Trophoblast cell (in vitro differentiated cells and primary cell): ENCODE measurements around the gene GNB5.

Source experiments
- DNase-seq, 2 donors: peaks; one replicate each; pipeline ENCODE4 v3.0.0-alpha.2; 2016
- H2AFZ ChIP-seq: 2 replicates; pipeline ENCODE4 v1.6.1; 2013; ENCODE audit warnings: low read length, moderate library complexity, mild to moderate bottlenecking; ENCODE audit not compliant: insufficient read depth, poor library complexity
- H2AK5ac ChIP-seq: 2 replicates; pipeline ENCODE4 v1.6.1; 2013; ENCODE audit warnings: mild to moderate bottlenecking, low read length
- H2BK120ac ChIP-seq: 2 replicates; pipeline ENCODE4 v1.6.1; 2013; ENCODE audit warnings: low read length, mild to moderate bottlenecking, moderate library complexity; ENCODE audit not compliant: insufficient read depth, poor library complexity
- H2BK12ac ChIP-seq: 2 replicates; pipeline ENCODE4 v1.6.1; 2013; ENCODE audit warnings: mild to moderate bottlenecking, low read length, moderate library complexity
- H2BK5ac ChIP-seq: 2 replicates; pipeline ENCODE4 v1.6.1; 2013; ENCODE audit warnings: low read length, low read depth, moderate library complexity, mild to moderate bottlenecking; ENCODE audit not compliant: poor library complexity
- H3K14ac ChIP-seq: 2 replicates; pipeline ENCODE4 v1.6.1; 2013; ENCODE audit warnings: mild to moderate bottlenecking, low read length
- H3K18ac ChIP-seq: 2 replicates; pipeline ENCODE4 v1.6.1; 2013; ENCODE audit warnings: mild to moderate bottlenecking, low read length
- H3K23ac ChIP-seq: 2 replicates; pipeline ENCODE4 v1.6.1; 2013; ENCODE audit warnings: low read length
- H3K27ac ChIP-seq: 2 replicates; pipeline ENCODE4 v1.5.1; 2013; ENCODE audit warnings: low read depth, mild to moderate bottlenecking, inconsistent platforms, low read length, moderate library complexity
- H3K27me3 ChIP-seq: 2 replicates; pipeline ENCODE4 v1.6.1; 2013; ENCODE audit warnings: inconsistent platforms, mild to moderate bottlenecking, low read length, moderate library complexity; ENCODE audit not compliant: insufficient read depth
- H3K36me3 ChIP-seq, 2 experiments: 1 replicate in 1 of 2; 2 replicates in 1 of 2; pipeline ENCODE4 v1.6.1; 2013; ENCODE audit warnings: low read length in 2 of 2, mild to moderate bottlenecking in 2 of 2, moderate library complexity in 1 of 2; ENCODE audit not compliant: insufficient read depth in 2 of 2, control insufficient read depth in 1 of 2
- H3K4ac ChIP-seq: 2 replicates; pipeline ENCODE4 v1.6.1; 2013; ENCODE audit warnings: low read depth, mild to moderate bottlenecking, low read length, moderate library complexity
- H3K4me1 ChIP-seq, 2 experiments: 1 replicate in 1 of 2; 2 replicates in 1 of 2; pipeline ENCODE4 v1.6.1; 2013; ENCODE audit warnings: low read length in 2 of 2, mild to moderate bottlenecking in 2 of 2, moderate library complexity in 1 of 2; ENCODE audit not compliant: insufficient read depth in 2 of 2, control insufficient read depth in 1 of 2
- H3K4me2 ChIP-seq: 2 replicates; pipeline ENCODE4 v1.6.1; 2013; ENCODE audit warnings: inconsistent platforms, mild to moderate bottlenecking, low read length, moderate library complexity
- H3K4me3 ChIP-seq: 2 replicates; pipeline ENCODE4 v1.5.1; 2013; ENCODE audit warnings: mild to moderate bottlenecking, low read depth, low read length, inconsistent platforms
- H3K79me1 ChIP-seq: one replicate; pipeline ENCODE4 v1.6.1; 2013; ENCODE audit warnings: low read length
- H3K79me2 ChIP-seq: 2 replicates; pipeline ENCODE4 v1.6.1; 2013; ENCODE audit warnings: low read length, mild to moderate bottlenecking; ENCODE audit not compliant: control insufficient read depth, insufficient read depth, poor library complexity
- H3K9ac ChIP-seq: 2 replicates; pipeline ENCODE4 v1.6.1; 2013; ENCODE audit warnings: mild to moderate bottlenecking, low read length
- H3K9me3 ChIP-seq: 2 replicates; pipeline ENCODE4 v1.6.1; 2013; ENCODE audit warnings: low read depth, mild to moderate bottlenecking, control low read depth, inconsistent platforms, low read length; ENCODE audit not compliant: insufficient read depth
- H4K12ac ChIP-seq: 2 replicates; pipeline ENCODE4 v1.6.1; 2013; ENCODE audit warnings: low read depth, mild to moderate bottlenecking, low read length, moderate library complexity
- H4K8ac ChIP-seq: 2 replicates; pipeline ENCODE4 v1.6.1; 2013; ENCODE audit warnings: low read depth, mild to moderate bottlenecking, low read length, moderate library complexity
- H4K91ac ChIP-seq: one replicate; pipeline ENCODE4 v1.6.1; 2013; ENCODE audit warnings: low read depth, mild to moderate bottlenecking, low read length, moderate library complexity
- WGBS: extraction: QIAGEN DNeasy Blood & Tissue Kit; methylation state at CpG from one replicate; pipeline ENCODE4 v1.1.7; 2013; ENCODE audit warnings: missing lambda C conversion rate; ENCODE audit not compliant: insufficient read length, insufficient coverage; ENCODE audit errors: extremely low coverage; 5-methylcytosine and 5-hydroxymethylcytosine counted together

Gene GNB5

DNA sequence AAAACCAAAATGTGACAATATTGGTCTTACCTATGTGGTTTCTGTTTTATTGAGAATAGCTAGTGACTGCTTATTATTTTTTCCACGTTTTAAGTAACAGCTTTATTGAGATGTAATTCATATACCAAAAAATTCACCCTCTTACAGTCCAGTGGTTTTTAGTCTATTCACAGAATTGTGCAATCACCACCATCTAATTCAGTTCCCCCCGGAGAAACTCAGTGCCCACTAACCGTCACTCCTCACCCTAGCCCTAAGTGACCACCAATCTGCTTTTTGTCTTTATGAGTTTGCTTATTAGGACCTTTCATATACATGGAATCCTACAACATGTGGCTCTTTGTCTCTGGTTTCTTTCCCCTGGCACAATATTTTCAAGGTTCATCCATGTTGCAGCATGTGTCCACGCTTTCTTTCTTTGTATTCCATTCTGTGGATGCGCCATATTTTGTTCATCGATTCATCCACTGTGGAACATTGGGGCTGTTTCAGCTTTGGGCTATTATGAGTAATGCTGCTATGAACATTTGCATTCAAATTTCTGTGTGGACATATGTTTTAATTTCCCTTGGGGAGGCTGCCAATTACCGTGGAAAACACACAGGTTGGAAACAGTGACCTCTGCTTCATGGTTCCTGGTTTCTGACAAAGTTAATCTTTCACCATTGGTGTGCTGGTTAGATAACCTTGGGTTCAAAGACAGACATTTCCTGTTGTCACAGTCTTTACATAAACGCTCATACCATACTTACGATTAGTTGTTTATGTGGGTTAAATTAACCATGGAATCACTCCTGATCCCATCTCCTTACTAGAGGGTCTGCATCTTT, 75.4 kb downstream of the GNB5 start:
- Histone ChIP-seq H3K27ac (no peak overlapping the region), H3K9ac (no peak overlapping the region), H3K14ac (no peak overlapping the region), H3K27me3 (no peaks in the 10 kb centered on the region), H3K23ac (no peak overlapping the region), H2AK5ac (no peak overlapping the region), H3K4me1 (no peaks in the 10 kb centered on the region), H2BK12ac (no peak overlapping the region), H4K91ac (no peak overlapping the region), H2BK120ac (no peak overlapping the region), H4K8ac (no peak overlapping the region), H3K36me3 (no peaks in the 10 kb centered on the region), H3K9me3 (no peaks in the 10 kb centered on the region), H3K18ac (no peak overlapping the region), H3K4me3 (no peak overlapping the region), H2BK5ac (no peak overlapping the region), H3K4me2 (no peak overlapping the region), H3K4ac (no peak overlapping the region), H4K12ac (no peak overlapping the region), H3K79me2 (no peaks in the 10 kb centered on the region), H3K79me1 (no peaks in the 10 kb centered on the region), H2AFZ (no peak overlapping the region)
- no peak for DNase-seq
- WGBS = no CpG with 5 or more reads among the region's 9 CpGs

GRCh38 chr15:52114261-52115055, 76.7 kb downstream of the GNB5 start:
- no peak overlapping the region for H3K27ac ChIP-seq
- H2BK120ac ChIP-seq = no peak overlapping the region
- no peak overlapping the region for H3K18ac ChIP-seq
- H2BK5ac ChIP-seq = no peak overlapping the region
- H3K23ac ChIP-seq = no peak overlapping the region
- no peak overlapping the region for H4K12ac ChIP-seq
- no peaks in the 10 kb centered on the region for H3K4me1 ChIP-seq
- WGBS = no CpG with 5 or more reads among the region's 5 CpGs
- no peak overlapping the region for H3K4me3 ChIP-seq
- H3K27me3 ChIP-seq = no peaks in the 10 kb centered on the region
- DNase-seq = no peak
- H3K79me2 ChIP-seq = no peaks in the 10 kb centered on the region
- H3K4me2 ChIP-seq = no peak overlapping the region
- H2BK12ac ChIP-seq = no peak overlapping the region
- no peak overlapping the region for H4K91ac ChIP-seq
- no peaks in the 10 kb centered on the region for H3K36me3 ChIP-seq
- no peak overlapping the region for H2AK5ac ChIP-seq
- H3K9me3 ChIP-seq = no peaks in the 10 kb centered on the region
- no peak overlapping the region for H2AFZ ChIP-seq
- no peak overlapping the region for H3K14ac ChIP-seq
- no peak overlapping the region for H3K9ac ChIP-seq
- no peak overlapping the region for H3K4ac ChIP-seq
- no peaks in the 10 kb centered on the region for H3K79me1 ChIP-seq
- H4K8ac ChIP-seq = no peak overlapping the region

GRCh38 chr15:52113708-52114107, 77.5 kb downstream of the GNB5 start:
- Histone ChIP-seq H3K4me3 (no peak overlapping the region), H3K4me2 (no peak overlapping the region), H3K27ac (no peak overlapping the region), H2BK5ac (no peak overlapping the region), H3K14ac (no peak overlapping the region), H4K12ac (no peak overlapping the region), H2BK120ac (no peak overlapping the region), H3K79me2 (no peaks in the 10 kb centered on the region), H3K9ac (no peak overlapping the region), H2BK12ac (no peak overlapping the region), H3K9me3 (no peaks in the 10 kb centered on the region), H2AK5ac (no peak overlapping the region), H3K27me3 (no peaks in the 10 kb centered on the region), H4K8ac (no peak overlapping the region), H3K36me3 (no peaks in the 10 kb centered on the region), H4K91ac (no peak overlapping the region), H3K23ac (no peak overlapping the region), H3K79me1 (no peaks in the 10 kb centered on the region), H2AFZ (no peak overlapping the region), H3K4me1 (no peaks in the 10 kb centered on the region), H3K18ac (no peak overlapping the region), H3K4ac (no peak overlapping the region)
- no peak for DNase-seq

DNA sequence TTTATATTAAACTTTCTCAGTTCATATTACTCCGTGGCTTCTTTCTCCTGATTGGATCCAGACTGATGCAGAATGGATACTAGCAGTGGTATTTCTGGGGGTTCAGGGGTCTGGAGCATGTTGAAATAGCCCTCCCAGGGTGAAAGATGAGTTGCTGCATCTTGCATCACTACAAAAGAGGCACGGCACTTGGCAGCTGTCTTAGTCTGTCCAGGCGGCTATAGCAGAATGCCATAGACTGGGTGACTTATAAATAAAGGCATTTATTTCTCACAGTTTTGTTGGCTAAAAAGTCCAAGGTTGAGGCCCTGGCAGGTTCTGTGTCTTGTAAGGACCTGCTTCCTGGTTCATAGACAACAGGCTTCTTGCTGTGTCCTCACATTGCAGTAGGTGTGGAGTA, 78.0 kb downstream of the GNB5 start:
- Histone ChIP-seq H2AFZ (no peak overlapping the region), H2BK120ac (no peak overlapping the region), H3K4me3 (no peak overlapping the region), H3K27ac (no peak overlapping the region), H4K8ac (no peak overlapping the region), H2AK5ac (no peak overlapping the region), H3K9ac (no peak overlapping the region), H3K9me3 (no peaks in the 10 kb centered on the region), H4K12ac (no peak overlapping the region), H2BK12ac (no peak overlapping the region), H3K79me2 (no peaks in the 10 kb centered on the region), H3K79me1 (no peaks in the 10 kb centered on the region), H3K14ac (no peak overlapping the region), H3K23ac (no peak overlapping the region), H3K4me2 (no peak overlapping the region), H3K18ac (no peak overlapping the region), H3K4me1 (no peaks in the 10 kb centered on the region), H3K36me3 (no peaks in the 10 kb centered on the region), H3K4ac (no peak overlapping the region), H3K27me3 (no peaks in the 10 kb centered on the region), H2BK5ac (no peak overlapping the region), H4K91ac (no peak overlapping the region)
- WGBS = no CpG with 5 or more reads among the region's 3 CpGs
- DNase-seq = no peak
